Skeletal muscle tissue (tissue), 4 donors: ENCODE results near the gene ZNF516. TPM values are rescaled to one million over a fixed set of nuclear protein-coding genes. Genes with fewer than 3 reads are reported as not detected.

Experiments
- H3K27ac ChIP-seq: one replicate; pipeline ENCODE4 v1.7.0; 2013; ENCODE audit warnings: mild to moderate bottlenecking, low read depth, low read length, inconsistent platforms
- H3K27me3 ChIP-seq, 3 donors: one replicate each; pipeline ENCODE4 v1.7.0; 2013; ENCODE audit warnings: low read length in 3 of 3; ENCODE audit not compliant: control insufficient read depth in 3 of 3, insufficient read depth in 3 of 3
- H3K36me3 ChIP-seq, 3 donors: one replicate each; pipeline ENCODE4 v1.7.0; 2013; ENCODE audit warnings: low read length in 3 of 3; ENCODE audit not compliant: control insufficient read depth in 3 of 3, insufficient read depth in 3 of 3
- H3K4me1 ChIP-seq, 3 donors: one replicate each; pipeline ENCODE4 v1.7.0; 2013; ENCODE audit warnings: low read length in 3 of 3, mild to moderate bottlenecking in 3 of 3; ENCODE audit not compliant: control insufficient read depth in 3 of 3, insufficient read depth in 3 of 3
- H3K4me3 ChIP-seq, 3 donors: one replicate each; pipeline ENCODE4 v1.7.0; 2013; ENCODE audit warnings: low read length in 3 of 3
- H3K9ac ChIP-seq, 3 donors: one replicate each; pipeline ENCODE4 v1.7.0; 2013; ENCODE audit warnings: low read length in 3 of 3, mild to moderate bottlenecking in 3 of 3, moderate library complexity in 2 of 3, low read depth in 1 of 3
- H3K9me3 ChIP-seq, 3 donors: one replicate each; pipeline ENCODE4 v1.7.0; 2013; ENCODE audit warnings: low read length in 3 of 3; ENCODE audit not compliant: control insufficient read depth in 3 of 3
- total RNA-seq: library from RNA; depleted of rRNA; stranded (reverse); fragments of >200 nt; gene quantifications from one replicate; pipeline ENCODE4 v1.2.3, GENCODE V29; 2014
- donor health status: Osteomylitis.

ZNF516 gene
- total RNA-seq, 1 donor from 2014 or later, result 33.9 TPM

- Histone ChIP-seq H3K9ac (no peak overlapping the region), H3K27me3 (peaks cover 2 to 6% (median 3%) of the 10 kb centered on the region in 3 donors), H3K36me3 (no peaks in the 10 kb centered on the region), H3K4me1 (peaks cover 0 to 3% (median 2%) of the 10 kb centered on the region in 3 donors), H3K9me3 (no peaks in the 10 kb centered on the region), H3K27ac (no peak overlapping the region), H3K4me3 (no peak overlapping the region)
Observed at GRCh38 chr18:76514573-76514972, 19.5 kb upstream of the ZNF516 start.

- Histone ChIP-seq H3K27me3 (no peaks in the 10 kb centered on the region), H3K36me3 (no peaks in the 10 kb centered on the region), H3K9ac (no peak overlapping the region), H3K27ac (no peak overlapping the region), H3K9me3 (no peaks in the 10 kb centered on the region), H3K4me3 (no peak overlapping the region), H3K4me1 (no peaks in the 10 kb centered on the region)
Observed at GRCh38 chr18:76507830-76508385, 12.9 kb upstream of the ZNF516 start.

- H3K4me1 ChIP-seq, result no peaks in the 10 kb centered on the region
- H3K27me3 ChIP-seq, result no peaks in the 10 kb centered on the region
- H3K27ac ChIP-seq, result no peak overlapping the region
- H3K9ac ChIP-seq, result no peak overlapping the region
- no peaks in the 10 kb centered on the region for H3K9me3 ChIP-seq
- H3K36me3 ChIP-seq, result no peaks in the 10 kb centered on the region
- no peak overlapping the region for H3K4me3 ChIP-seq
Observed at GRCh38 chr18:76506974-76507764, 12.1 kb upstream of the ZNF516 start.

- H3K4me1 ChIP-seq, result no peaks in the 10 kb centered on the region
Observed at GRCh38 chr18:76506395-76506794, 11.4 kb upstream of the ZNF516 start.

GRCh38 chr18:76505614-76506013, 10.6 kb upstream of the ZNF516 start:
- H3K9ac ChIP-seq, result no peak overlapping the region
- H3K4me3 ChIP-seq, result no peak overlapping the region
- no peak overlapping the region for H3K27ac ChIP-seq

More at GRCh38 chr18:76506395-76506794, 11.4 kb upstream of the ZNF516 start:
- Histone ChIP-seq H3K27me3 (no peaks in the 10 kb centered on the region), H3K36me3 (no peaks in the 10 kb centered on the region), H3K27ac (no peak overlapping the region), H3K9ac (no peak overlapping the region), H3K4me3 (no peak overlapping the region), H3K9me3 (no peaks in the 10 kb centered on the region)

GRCh38 chr18:76504749-76505148, 9.7 kb upstream of the ZNF516 start:
- Histone ChIP-seq H3K4me3 (no peak overlapping the region), H3K9ac (no peak overlapping the region), H3K4me1 (no peaks in the 10 kb centered on the region), H3K36me3 (no peaks in the 10 kb centered on the region), H3K27me3 (no peaks in the 10 kb centered on the region), H3K27ac (no peak overlapping the region), H3K9me3 (no peaks in the 10 kb centered on the region)

More at GRCh38 chr18:76505614-76506013, 10.6 kb upstream of the ZNF516 start:
- Histone ChIP-seq H3K9me3 (no peaks in the 10 kb centered on the region), H3K36me3 (no peaks in the 10 kb centered on the region), H3K27me3 (no peaks in the 10 kb centered on the region), H3K4me1 (no peaks in the 10 kb centered on the region)

- Histone ChIP-seq H3K4me1 (no peaks in the 10 kb centered on the region), H3K9me3 (no peaks in the 10 kb centered on the region), H3K27ac (no peak overlapping the region), H3K36me3 (no peaks in the 10 kb centered on the region), H3K9ac (no peak overlapping the region), H3K27me3 (no peaks in the 10 kb centered on the region), H3K4me3 (no peak overlapping the region)
Observed at GRCh38 chr18:76503649-76504386, 8.8 kb upstream of the ZNF516 start.

- H3K27ac ChIP-seq, result no peak overlapping the region
- no peak overlapping the region for H3K9ac ChIP-seq
- H3K4me1 ChIP-seq, result no peaks in the 10 kb centered on the region
- no peaks in the 10 kb centered on the region for H3K9me3 ChIP-seq
- H3K36me3 ChIP-seq, result no peaks in the 10 kb centered on the region
- H3K4me3 ChIP-seq, result no peak overlapping the region
- H3K27me3 ChIP-seq, result no peaks in the 10 kb centered on the region
Observed at GRCh38 chr18:76502551-76502950, 7.5 kb upstream of the ZNF516 start.

- Histone ChIP-seq H3K4me3 (no peak overlapping the region), H3K9me3 (no peaks in the 10 kb centered on the region), H3K27ac (no peak overlapping the region), H3K36me3 (no peaks in the 10 kb centered on the region), H3K9ac (no peak overlapping the region), H3K4me1 (peaks cover 5 to 8% (median 6%) of the 10 kb centered on the region in 3 donors), H3K27me3 (no peaks in the 10 kb centered on the region)
Observed at GRCh38 chr18:76499637-76500340, 4.7 kb upstream of the ZNF516 start.
